ENCODE data around the gene TNFSF4. TPM values are rescaled to one million over a fixed set of nuclear protein-coding genes. Genes with fewer than 3 reads are reported as not detected.

Gene TNFSF4
- total RNA-seq (2014; rRNA removed): 0.17 and 0.18 TPM in 2 replicates
- Bru-seq, nascent RNA: percentile 57 among the genes with signal in this experiment
- BruChase-seq, experiment 1, labeled RNA remaining after a 6-hour chase: percentile 56 among the genes with signal in this experiment
- percentile 67 among the genes with signal in this experiment for BruChase-seq, experiment 2, labeled RNA remaining after a 2-hour chase
- long read RNA-seq, partial matches to known transcripts: 2 of 5 reads
- long read RNA-seq, other reads (novel, unspliced or antisense): 1 of 5 reads

GRCh38 chr1:173206816-173207568 lies at the start of gene TNFSF4:
TNFSF4 (minus strand) TSS chr1:173207331; CDS start chr1:173207176, 155 bp downstream.
- ATAC-seq: no peak
- no peaks in the 10 kb centered on the region for H3F3A ChIP-seq (ENCODE audit: low read length, unreplicated experiment)
- intact Hi-C loops (cut with micrococcal nuclease): loop anchor here (10.0 kb wide), 1 partner anchor 202 kb away; no protein-coding TSS in a partner anchor
- no peaks in the 10 kb centered on the region for H3K9me2 ChIP-seq (replicated peaks; ENCODE audit: low read length)
- no peaks in the 10 kb centered on the region for H3K9me3 ChIP-seq (ENCODE audit: low read length)
- peaks cover 4% of the 10 kb centered on the region; the same call in 1 of the 2 replicates for H3K4me1 ChIP-seq (ENCODE audit: insufficient read depth, low read length)
- H3K4me2 ChIP-seq (ENCODE audit: low read length): no peak within 1 kb of the TSS
- no peak within 1 kb of the TSS for H2AFZ ChIP-seq (ENCODE audit: low read length)
- no peaks in the 10 kb centered on the region for H3K36me3 ChIP-seq (ENCODE audit: low read depth, low read length)
- H3K79me2 ChIP-seq (ENCODE audit: low read length): no peaks in the 10 kb centered on the region
- no peaks in the 10 kb centered on the region for H4K20me1 ChIP-seq (ENCODE audit: low read length)
- no peak for DNase-seq
- BruUV-seq (replicated peaks): no TSS peak
- ChIA-PET POLR2A (ENCODE audit: unreplicated experiment) (interaction anchor here (0.7 kb wide), 1 partner anchor 383 kb away, joined by 4 read pairs; no protein-coding TSS in a partner anchor), CTCF (no interaction called here)
- no peak within 1 kb of the TSS for H3K27ac ChIP-seq (ENCODE audit: low read length)
- H3K27me3 ChIP-seq (ENCODE audit: low read length): no peaks in the 10 kb centered on the region
- no peak within 1 kb of the TSS for H3K9ac ChIP-seq (ENCODE audit: low read length)
- no peak within 1 kb of the TSS for H3K4me3 ChIP-seq (ENCODE audit: low read length)
- TF ChIP-seq EZH2phosphoT487 (IDR thresholded peaks at IDR 0.05; ENCODE audit: borderline replicate concordance, low read length): no peak; the same call in 1 of the 2 replicates
- TF ChIP-seq, protein P1, sequence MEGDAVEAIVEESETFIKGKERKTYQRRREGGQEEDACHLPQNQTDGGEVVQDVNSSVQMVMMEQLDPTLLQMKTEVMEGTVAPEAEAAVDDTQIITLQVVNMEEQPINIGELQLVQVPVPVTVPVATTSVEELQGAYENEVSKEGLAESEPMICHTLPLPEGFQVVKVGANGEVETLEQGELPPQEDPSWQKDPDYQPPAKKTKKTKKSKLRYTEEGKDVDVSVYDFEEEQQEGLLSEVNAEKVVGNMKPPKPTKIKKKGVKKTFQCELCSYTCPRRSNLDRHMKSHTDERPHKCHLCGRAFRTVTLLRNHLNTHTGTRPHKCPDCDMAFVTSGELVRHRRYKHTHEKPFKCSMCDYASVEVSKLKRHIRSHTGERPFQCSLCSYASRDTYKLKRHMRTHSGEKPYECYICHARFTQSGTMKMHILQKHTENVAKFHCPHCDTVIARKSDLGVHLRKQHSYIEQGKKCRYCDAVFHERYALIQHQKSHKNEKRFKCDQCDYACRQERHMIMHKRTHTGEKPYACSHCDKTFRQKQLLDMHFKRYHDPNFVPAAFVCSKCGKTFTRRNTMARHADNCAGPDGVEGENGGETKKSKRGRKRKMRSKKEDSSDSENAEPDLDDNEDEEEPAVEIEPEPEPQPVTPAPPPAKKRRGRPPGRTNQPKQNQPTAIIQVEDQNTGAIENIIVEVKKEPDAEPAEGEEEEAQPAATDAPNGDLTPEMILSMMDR (conservative IDR thresholded peaks at IDR 0.05; ENCODE audit: low read depth, low read length): no peak
- TF ChIP-seq EZH2 (IDR thresholded peaks at IDR 0.05; ENCODE audit: low read length, unreplicated experiment): no peak

- H3K27ac ChIP-seq (ENCODE audit: low read length): no peak overlapping the region
- H4K20me1 ChIP-seq (ENCODE audit: low read length): no peaks in the 10 kb centered on the region
- no peak overlapping the region for H3K9ac ChIP-seq (ENCODE audit: low read length)
- H3K36me3 ChIP-seq (ENCODE audit: low read depth, low read length): no peaks in the 10 kb centered on the region
- BruUV-seq (replicated peaks): no TSS peak
- no peak overlapping the region for H3K4me3 ChIP-seq (ENCODE audit: low read length)
- H3K4me2 ChIP-seq (ENCODE audit: low read length): 0 out of 2 replicates have a peak overlapping the region, but pooled peaks have one; percentile 10
- TF ChIP-seq, protein P1 (conservative IDR thresholded peaks at IDR 0.05; ENCODE audit: low read depth, low read length): peak; percentile 100
- TF ChIP-seq EZH2phosphoT487 (IDR thresholded peaks at IDR 0.05; ENCODE audit: borderline replicate concordance, low read length): no peak
- no peaks in the 10 kb centered on the region for H3K4me1 ChIP-seq (ENCODE audit: insufficient read depth, low read length)
- ChIA-PET CTCF (interaction anchor here (0.6 to 2.0 kb wide), 15 partner anchors 12 to 510 kb away, joined by 3 to 6 read pairs (median 4); partner anchors contain the start of gene PRDX6), POLR2A (ENCODE audit: unreplicated experiment) (interaction anchor here (0.6 kb wide), 1 partner anchor 180 kb away, joined by 3 read pairs; no protein-coding TSS in a partner anchor)
- H3K9me3 ChIP-seq (ENCODE audit: low read length): 0 out of 2 replicates have a peak, but pooled peaks cover 3% of the 10 kb centered on the region
- H3F3A ChIP-seq (ENCODE audit: low read length, unreplicated experiment): no peaks in the 10 kb centered on the region
- H3K79me2 ChIP-seq (ENCODE audit: low read length): no peaks in the 10 kb centered on the region
- intact Hi-C loops (cut with micrococcal nuclease): loop anchor here (1.0 to 5.0 kb wide), 9 partner anchors 150 to 567 kb away; partner anchors contain the start of genes CENPL and DARS2
- peak overlapping the region; percentile 27 for H2AFZ ChIP-seq (ENCODE audit: low read length)
- ATAC-seq (peak; percentile 90), DNase-seq (peak; percentile 90)
- no peaks in the 10 kb centered on the region for H3K9me2 ChIP-seq (replicated peaks; ENCODE audit: low read length)
- no peaks in the 10 kb centered on the region for H3K27me3 ChIP-seq (ENCODE audit: low read length)
Measured at GRCh38 chr1:173255214-173255813, 48.2 kb upstream of the TNFSF4 start.
